ENCODE measurements around the gene ACTR1A.

- no peak for TF ChIP-seq FOXP1 (CRISPR knock-in tag; IDR thresholded peaks at IDR 0.05; ENCODE audit: borderline replicate concordance)
- no peak for TF ChIP-seq CREM (CRISPR knock-in tag; IDR thresholded peaks at IDR 0.05)
- no peak for TF ChIP-seq CTCF (IDR thresholded peaks at IDR 0.05)
- TF ChIP-seq NFYB (CRISPR knock-in tag; conservative IDR thresholded peaks at IDR 0.05; ENCODE audit: low read depth), result no peak
- no peak for TF ChIP-seq TP53 (CRISPR knock-in tag; IDR thresholded peaks at IDR 0.05)
- no peak for TF ChIP-seq ZNF512 (CRISPR knock-in tag; IDR thresholded peaks at IDR 0.05; ENCODE audit: borderline replicate concordance)
Observed at GRCh38 chr10:102491136-102491535, 11.4 kb downstream of the ACTR1A start.
